ENCODE measurements around the gene CYFIP1. TPM values are rescaled to one million over a fixed set of nuclear protein-coding genes. Genes with fewer than 3 reads are reported as not detected.

Gene CYFIP1
- total and polyA plus RNA-seq, 3 experiments from 2014 or later = 4.8 to 27.3 (median 24.0) TPM

- no peaks in the 10 kb centered on the region for H3K36me3 Mint-ChIP-seq
- no peak overlapping the region for H3K27ac ChIP-seq (ENCODE audit: low read depth, low read length)
- H3K9me3 Mint-ChIP-seq = no peaks in the 10 kb centered on the region
- H3K4me1 ChIP-seq (ENCODE audit: insufficient read depth, low read length) = no peaks in the 10 kb centered on the region
- no peak overlapping the region for H3K4me3 ChIP-seq (ENCODE audit: low read length)
- no peak overlapping the region for H3K4me3 Mint-ChIP-seq
- H3K36me3 ChIP-seq (ENCODE audit: insufficient read depth, low read length) = no peaks in the 10 kb centered on the region
- peak overlapping the region in 1 of 8 donors; percentile 61 for H3K27ac Mint-ChIP-seq
- H3K4me1 Mint-ChIP-seq = no peaks in the 10 kb centered on the region
- H3K9me3 ChIP-seq (ENCODE audit: low read length) = no peaks in the 10 kb centered on the region
- POLR2A ChIA-PET = no interaction called here
- H3K27me3 Mint-ChIP-seq = peaks cover 0 to 2% of the 10 kb centered on the region in 2 donors
- no peak for DNase-seq
- H3K27me3 ChIP-seq (ENCODE audit: insufficient read depth, low read length, poor library complexity, severe bottlenecking) = no peaks in the 10 kb centered on the region
- CTCF ChIA-PET = no interaction called here
Measured at GRCh38 chr15:22956257-22956977, 23.8 kb downstream of the CYFIP1 start.

DNA sequence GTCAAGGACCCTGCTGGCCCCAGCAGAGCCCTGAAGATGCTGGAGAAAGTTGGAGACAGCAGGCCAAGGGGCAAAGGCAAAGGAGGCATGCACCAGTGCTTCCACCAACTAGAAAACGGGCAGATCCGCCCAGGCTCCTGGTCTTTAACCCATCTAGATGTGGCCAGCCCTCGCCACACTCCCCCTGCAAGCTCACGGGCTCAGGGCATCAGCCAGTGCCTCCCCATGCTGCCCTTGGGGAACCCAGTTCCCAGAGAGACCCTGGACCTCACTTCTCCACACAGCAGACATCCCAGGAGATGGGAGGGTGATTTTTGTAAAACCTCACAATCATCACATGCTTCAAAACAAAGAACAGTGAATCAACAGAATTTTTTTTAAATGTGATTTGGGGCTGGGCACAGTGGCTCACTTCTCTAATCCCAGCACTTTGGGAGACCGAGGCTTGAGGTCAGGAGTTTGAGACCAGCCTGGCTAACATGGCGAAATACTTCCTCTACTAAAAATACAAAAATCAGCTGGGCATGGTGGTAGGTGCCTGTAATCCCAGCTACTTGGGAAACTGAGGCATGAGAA lies 24.5 kb downstream of the CYFIP1 start:
- H3K9me3 Mint-ChIP-seq = no peaks in the 10 kb centered on the region
- no peak overlapping the region for H3K27ac ChIP-seq (ENCODE audit: low read depth, low read length)
- H3K4me3 Mint-ChIP-seq = no peak overlapping the region
- H3K27ac Mint-ChIP-seq = no peak overlapping the region
- no peaks in the 10 kb centered on the region for H3K4me1 ChIP-seq (ENCODE audit: insufficient read depth, low read length)
- POLR2A ChIA-PET = no interaction called here
- no peaks in the 10 kb centered on the region for H3K36me3 ChIP-seq (ENCODE audit: insufficient read depth, low read length)
- H3K27me3 Mint-ChIP-seq = peaks cover 0 to 3% of the 10 kb centered on the region in 2 donors
- CTCF ChIA-PET = no interaction called here
- no peaks in the 10 kb centered on the region for H3K4me1 Mint-ChIP-seq
- no peak overlapping the region for H3K4me3 ChIP-seq (ENCODE audit: low read length)
- H3K36me3 Mint-ChIP-seq = no peaks in the 10 kb centered on the region
- no peaks in the 10 kb centered on the region for H3K9me3 ChIP-seq (ENCODE audit: low read length)
- DNase-seq = no peak
- H3K27me3 ChIP-seq (ENCODE audit: insufficient read depth, low read length, poor library complexity, severe bottlenecking) = no peaks in the 10 kb centered on the region

GRCh38 chr15:22954798-22955543 lies 25.2 kb downstream of the CYFIP1 start:
- H3K27me3 Mint-ChIP-seq = peaks cover 0 to 5% of the 10 kb centered on the region in 2 donors
- H3K36me3 Mint-ChIP-seq = no peaks in the 10 kb centered on the region
- CTCF ChIA-PET = no interaction called here

GRCh38 chr15:22954326-22954725 lies 25.8 kb downstream of the CYFIP1 start:
- H3K27ac ChIP-seq (ENCODE audit: low read depth, low read length) = no peak overlapping the region
- POLR2A ChIA-PET = no interaction called here
- no peak for DNase-seq
- Mint-ChIP-seq H3K9me3 (no peaks in the 10 kb centered on the region), H3K4me1 (peaks cover 0 to 1% (median under 1%) of the 10 kb centered on the region in 3 donors), H3K27ac (peak overlapping the region in 1 of 8 donors; percentile 14), H3K4me3 (no peak overlapping the region), H3K36me3 (no peaks in the 10 kb centered on the region), H3K27me3 (peaks cover 0 to 5% of the 10 kb centered on the region in 2 donors)
- no peaks in the 10 kb centered on the region for H3K4me1 ChIP-seq (ENCODE audit: insufficient read depth, low read length)
- CTCF ChIA-PET = no interaction called here
- no peak overlapping the region for H3K4me3 ChIP-seq (ENCODE audit: low read length)
- H3K36me3 ChIP-seq (ENCODE audit: insufficient read depth, low read length) = no peaks in the 10 kb centered on the region
- no peaks in the 10 kb centered on the region for H3K27me3 ChIP-seq (ENCODE audit: insufficient read depth, low read length, poor library complexity, severe bottlenecking)
- H3K9me3 ChIP-seq (ENCODE audit: low read length) = no peaks in the 10 kb centered on the region

More at GRCh38 chr15:22954798-22955543, 25.2 kb downstream of the CYFIP1 start:
- H3K27ac Mint-ChIP-seq = no peak overlapping the region
- Histone ChIP-seq H3K9me3 (ENCODE audit: low read length) (no peaks in the 10 kb centered on the region), H3K4me3 (ENCODE audit: low read length) (no peak overlapping the region), H3K4me1 (ENCODE audit: insufficient read depth, low read length) (no peaks in the 10 kb centered on the region), H3K27ac (ENCODE audit: low read depth, low read length) (no peak overlapping the region), H3K27me3 (ENCODE audit: insufficient read depth, low read length, poor library complexity, severe bottlenecking) (no peaks in the 10 kb centered on the region), H3K36me3 (ENCODE audit: insufficient read depth, low read length) (no peaks in the 10 kb centered on the region)
- H3K4me3 Mint-ChIP-seq = no peak overlapping the region
- peaks cover 0 to 1% (median 0%) of the 10 kb centered on the region in 3 donors for H3K4me1 Mint-ChIP-seq
- no peak for DNase-seq
- POLR2A ChIA-PET = no interaction called here
- H3K9me3 Mint-ChIP-seq = no peaks in the 10 kb centered on the region

DNA sequence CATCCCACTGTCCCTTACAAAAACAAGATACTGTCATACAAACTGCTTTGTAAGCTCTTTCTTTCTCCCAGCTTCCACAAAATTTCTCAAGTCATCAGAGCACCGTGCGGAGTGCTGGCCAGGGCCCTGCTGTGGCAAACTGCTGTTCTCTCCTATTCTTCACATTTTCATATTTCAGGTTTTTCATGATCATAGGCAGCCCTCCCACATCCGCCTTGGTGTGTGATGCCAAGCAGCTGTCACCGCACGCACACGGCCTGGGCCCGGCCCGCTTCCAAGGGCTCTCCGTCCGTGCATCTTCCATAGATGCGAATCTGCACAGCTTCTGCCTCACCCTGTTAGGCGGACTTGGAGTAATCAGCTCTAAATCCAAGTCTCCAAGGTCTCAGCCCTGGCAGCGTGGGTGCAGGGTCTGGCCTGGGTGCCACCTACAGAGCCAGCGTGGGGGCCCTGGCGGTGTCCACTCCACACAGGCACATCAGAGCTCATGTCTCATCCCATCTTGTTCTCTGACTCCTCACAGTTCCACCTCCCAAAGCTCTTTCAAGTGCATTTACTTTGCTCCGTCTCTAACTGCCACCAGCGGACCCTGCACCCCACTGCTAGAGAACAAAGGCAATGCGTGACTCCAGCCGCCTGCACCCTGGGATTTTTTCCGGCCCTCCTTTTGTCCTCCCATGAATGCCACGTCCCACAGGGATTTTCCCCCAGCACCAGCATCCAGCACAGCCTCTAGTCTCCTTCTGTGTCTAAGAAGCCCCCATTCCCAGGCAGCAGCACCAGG lies 27.2 kb downstream of the CYFIP1 start:
- CTCF ChIA-PET = no interaction called here
- Histone ChIP-seq H3K4me1 (ENCODE audit: insufficient read depth, low read length) (no peaks in the 10 kb centered on the region), H3K36me3 (ENCODE audit: insufficient read depth, low read length) (no peaks in the 10 kb centered on the region), H3K9me3 (ENCODE audit: low read length) (no peaks in the 10 kb centered on the region), H3K27ac (ENCODE audit: low read depth, low read length) (no peak overlapping the region), H3K4me3 (ENCODE audit: low read length) (no peak overlapping the region), H3K27me3 (ENCODE audit: insufficient read depth, low read length, poor library complexity, severe bottlenecking) (no peaks in the 10 kb centered on the region)
- H3K27ac Mint-ChIP-seq = peak overlapping the region in 1 of 8 donors; percentile 61
- peaks cover 9 to 14% (median 11%) of the 10 kb centered on the region in 3 donors for H3K4me1 Mint-ChIP-seq
- POLR2A ChIA-PET = no interaction called here
- DNase-seq = no peak
- H3K9me3 Mint-ChIP-seq = no peaks in the 10 kb centered on the region
- peaks cover 0 to 5% of the 10 kb centered on the region in 2 donors for H3K27me3 Mint-ChIP-seq
- no peak overlapping the region for H3K4me3 Mint-ChIP-seq
- H3K36me3 Mint-ChIP-seq = no peaks in the 10 kb centered on the region

DNA sequence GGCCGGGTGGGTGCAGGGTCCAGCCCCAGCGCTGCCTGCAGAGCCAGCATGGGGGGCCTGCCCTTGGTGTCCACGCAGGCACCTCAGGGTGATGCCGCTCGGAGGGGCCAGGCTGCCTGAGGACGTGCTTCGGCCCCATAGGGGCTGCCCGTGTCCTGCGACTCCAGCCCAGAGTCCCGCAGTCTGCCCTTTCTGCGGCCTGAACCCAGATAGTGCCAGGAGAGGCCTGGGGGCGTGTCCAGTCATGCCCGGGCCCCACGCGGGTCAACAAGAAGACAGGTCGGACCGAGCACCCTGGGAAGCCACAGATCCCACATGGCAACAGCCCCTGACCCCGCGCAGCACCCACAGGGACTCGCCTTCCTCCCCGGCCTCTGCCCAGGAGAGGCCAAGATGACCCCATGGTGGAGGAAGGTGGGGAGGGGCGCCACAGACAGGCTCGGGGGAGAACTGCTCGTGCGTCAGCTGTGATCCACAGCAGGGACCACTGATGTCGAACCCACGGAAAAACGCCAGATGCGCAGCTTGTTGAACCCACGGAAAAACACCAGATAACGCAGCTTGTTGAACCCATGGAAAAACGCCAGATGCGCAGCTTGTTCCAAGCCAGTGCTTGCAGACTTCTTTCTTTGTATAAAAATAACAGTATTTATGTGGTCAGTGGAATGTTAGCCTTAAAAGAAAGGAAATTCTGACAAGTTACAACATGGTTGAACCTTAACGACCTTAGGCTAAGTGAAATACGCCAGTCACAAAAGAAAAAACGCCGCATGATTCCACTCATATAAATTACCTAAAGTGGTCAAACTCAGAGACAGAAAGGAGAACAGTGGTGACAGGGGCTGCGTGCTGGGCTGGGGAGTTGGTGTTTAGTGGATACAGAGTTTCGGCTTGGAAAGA lies 28.5 kb downstream of the CYFIP1 start:
- Mint-ChIP-seq H3K9me3 (no peaks in the 10 kb centered on the region), H3K36me3 (no peaks in the 10 kb centered on the region), H3K4me1 (peaks cover 9 to 14% (median 11%) of the 10 kb centered on the region in 3 donors), H3K27me3 (peaks cover 3 to 5% of the 10 kb centered on the region in 2 donors), H3K4me3 (no peak overlapping the region), H3K27ac (no peak overlapping the region)
- Histone ChIP-seq H3K4me1 (ENCODE audit: insufficient read depth, low read length) (no peaks in the 10 kb centered on the region), H3K36me3 (ENCODE audit: insufficient read depth, low read length) (no peaks in the 10 kb centered on the region), H3K27ac (ENCODE audit: low read depth, low read length) (no peak overlapping the region), H3K4me3 (ENCODE audit: low read length) (no peak overlapping the region), H3K9me3 (ENCODE audit: low read length) (no peaks in the 10 kb centered on the region), H3K27me3 (ENCODE audit: insufficient read depth, low read length, poor library complexity, severe bottlenecking) (no peaks in the 10 kb centered on the region)
- POLR2A ChIA-PET = no interaction called here
- no peak for DNase-seq
- CTCF ChIA-PET = no interaction called here

DNA sequence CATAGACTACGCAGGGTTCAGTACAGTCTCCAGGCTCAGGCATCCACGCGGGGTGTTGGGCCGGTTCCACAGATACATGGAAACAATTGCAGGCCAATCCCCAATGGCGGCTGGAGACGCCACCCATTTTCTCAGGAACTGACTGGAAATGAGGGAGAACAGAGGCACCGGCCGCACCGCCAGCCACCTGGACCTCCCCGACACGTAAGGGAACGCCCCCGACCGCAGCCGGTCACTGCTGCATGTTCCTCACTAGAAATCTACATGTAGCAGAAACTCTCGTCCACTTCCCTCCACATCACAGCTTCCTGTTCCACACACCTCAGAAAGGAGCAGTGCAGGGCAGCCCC lies 29.2 kb downstream of the CYFIP1 start:
- no peak overlapping the region for H3K27ac Mint-ChIP-seq
- POLR2A ChIA-PET = no interaction called here
- CTCF ChIA-PET = no interaction called here

More for the DNA sequence above, 29.2 kb downstream of the CYFIP1 start:
- Histone ChIP-seq H3K36me3 (ENCODE audit: insufficient read depth, low read length) (no peaks in the 10 kb centered on the region), H3K27me3 (ENCODE audit: insufficient read depth, low read length, poor library complexity, severe bottlenecking) (no peaks in the 10 kb centered on the region), H3K4me3 (ENCODE audit: low read length) (no peak overlapping the region), H3K4me1 (ENCODE audit: insufficient read depth, low read length) (no peaks in the 10 kb centered on the region), H3K27ac (ENCODE audit: low read depth, low read length) (no peak overlapping the region), H3K9me3 (ENCODE audit: low read length) (no peaks in the 10 kb centered on the region)
- DNase-seq = no peak
- H3K4me3 Mint-ChIP-seq = no peak overlapping the region
- H3K27me3 Mint-ChIP-seq = peaks cover 3 to 5% of the 10 kb centered on the region in 2 donors
- peaks cover 0 to 1% (median 0%) of the 10 kb centered on the region in 3 donors for H3K36me3 Mint-ChIP-seq
- H3K9me3 Mint-ChIP-seq = no peaks in the 10 kb centered on the region
- peaks cover 9 to 14% (median 11%) of the 10 kb centered on the region in 3 donors for H3K4me1 Mint-ChIP-seq
